ENCODE data around the gene TNIP2. TPM values are rescaled to one million over a fixed set of nuclear protein-coding genes. Genes with fewer than 3 reads are reported as not detected.
"Not testable (repeated sequence)": the region's sequence is repeated elsewhere in the genome, so short reads cannot be mapped to it uniquely, and the experiment has no call there.

Gene TNIP2
- total and polyA plus RNA-seq, 9 donors, result 6.4 to 43.2 (median 30.5) TPM

DNA sequence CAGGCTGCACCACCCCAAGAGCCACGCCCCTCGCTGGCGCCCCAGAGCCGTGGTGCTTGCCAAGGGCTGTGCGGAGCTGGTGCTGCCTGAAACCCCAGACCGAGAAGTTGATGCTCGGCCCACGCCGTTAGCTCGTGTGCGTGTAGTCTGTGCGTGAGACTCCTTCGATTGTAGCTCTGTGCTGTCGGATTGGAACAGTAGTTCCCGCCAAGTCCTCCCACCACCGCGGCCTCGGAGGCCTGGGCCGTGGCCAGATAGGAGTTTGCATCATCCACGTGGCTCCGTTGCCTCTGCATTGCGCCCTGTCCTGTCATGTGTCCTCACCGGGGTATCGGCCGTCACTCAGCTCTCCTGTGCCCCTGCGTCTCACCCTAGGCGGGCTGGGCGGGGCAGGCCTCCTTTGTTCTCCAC lies 24.2 kb downstream of the TNIP2 start:
- DNase-seq, result peak in 2 of 5 donors; percentile 21 to 37
- WGBS, 3 donors, result 82 to 88% (median 85%) methylated on average over 28 of the region's 28 CpGs
- H3K27ac ChIP-seq, result no peak overlapping the region

DNA sequence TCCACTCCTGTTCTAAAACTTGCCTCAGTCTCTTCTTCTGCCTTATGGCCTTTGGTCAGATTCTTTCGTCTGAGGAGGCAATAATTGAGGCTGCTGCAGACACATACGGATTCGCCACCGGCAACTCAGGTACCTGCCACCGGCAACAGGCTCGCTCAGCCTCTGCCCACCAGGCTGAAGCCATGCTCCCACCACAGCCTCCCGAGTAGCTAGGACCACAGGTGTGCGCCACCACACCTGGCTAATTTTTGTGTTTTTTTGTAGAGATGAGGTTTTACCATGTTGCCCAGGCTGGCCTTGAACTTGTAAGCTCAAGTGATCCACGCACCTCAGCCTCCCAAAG lies 26.6 kb downstream of the TNIP2 start:
- intact Hi-C loops (cut with DNase I), result no loop called here
- peak in 2 of 5 donors; percentile 6 to 24 for DNase-seq
- H3K36me3 ChIP-seq, result no peaks in the 10 kb centered on the region
- WGBS, 3 donors, result 95 to 96% (median 96%) methylated on average over 9 of the region's 9 CpGs
- TF ChIP-seq EP300 (IDR thresholded peaks at IDR 0.05) (no peak), POLR2A (IDR thresholded peaks at IDR 0.05) (no peak)
- TF ChIP-seq, protein P1, sequence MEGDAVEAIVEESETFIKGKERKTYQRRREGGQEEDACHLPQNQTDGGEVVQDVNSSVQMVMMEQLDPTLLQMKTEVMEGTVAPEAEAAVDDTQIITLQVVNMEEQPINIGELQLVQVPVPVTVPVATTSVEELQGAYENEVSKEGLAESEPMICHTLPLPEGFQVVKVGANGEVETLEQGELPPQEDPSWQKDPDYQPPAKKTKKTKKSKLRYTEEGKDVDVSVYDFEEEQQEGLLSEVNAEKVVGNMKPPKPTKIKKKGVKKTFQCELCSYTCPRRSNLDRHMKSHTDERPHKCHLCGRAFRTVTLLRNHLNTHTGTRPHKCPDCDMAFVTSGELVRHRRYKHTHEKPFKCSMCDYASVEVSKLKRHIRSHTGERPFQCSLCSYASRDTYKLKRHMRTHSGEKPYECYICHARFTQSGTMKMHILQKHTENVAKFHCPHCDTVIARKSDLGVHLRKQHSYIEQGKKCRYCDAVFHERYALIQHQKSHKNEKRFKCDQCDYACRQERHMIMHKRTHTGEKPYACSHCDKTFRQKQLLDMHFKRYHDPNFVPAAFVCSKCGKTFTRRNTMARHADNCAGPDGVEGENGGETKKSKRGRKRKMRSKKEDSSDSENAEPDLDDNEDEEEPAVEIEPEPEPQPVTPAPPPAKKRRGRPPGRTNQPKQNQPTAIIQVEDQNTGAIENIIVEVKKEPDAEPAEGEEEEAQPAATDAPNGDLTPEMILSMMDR (IDR thresholded peaks at IDR 0.05), result no peak
- H3K9me3 ChIP-seq, result no peaks in the 10 kb centered on the region
- no peaks in the 10 kb centered on the region for H3K27me3 ChIP-seq
- H3K4me1 ChIP-seq (ENCODE audit: insufficient read depth), result no peaks in the 10 kb centered on the region
- H3K27ac ChIP-seq, result no peak overlapping the region
- H3K4me3 ChIP-seq, result no peak overlapping the region

More for the DNA sequence above, 24.2 kb downstream of the TNIP2 start:
- TF ChIP-seq, protein P1 (IDR thresholded peaks at IDR 0.05), result no peak
- TF ChIP-seq EP300 (IDR thresholded peaks at IDR 0.05), result no peak
- TF ChIP-seq POLR2A (IDR thresholded peaks at IDR 0.05), result no peak
- Histone ChIP-seq H3K4me1 (ENCODE audit: insufficient read depth) (no peaks in the 10 kb centered on the region), H3K4me3 (no peak overlapping the region), H3K27me3 (no peaks in the 10 kb centered on the region), H3K36me3 (no peaks in the 10 kb centered on the region), H3K9me3 (no peaks in the 10 kb centered on the region)
- intact Hi-C loops (cut with DNase I), result no loop called here

DNA sequence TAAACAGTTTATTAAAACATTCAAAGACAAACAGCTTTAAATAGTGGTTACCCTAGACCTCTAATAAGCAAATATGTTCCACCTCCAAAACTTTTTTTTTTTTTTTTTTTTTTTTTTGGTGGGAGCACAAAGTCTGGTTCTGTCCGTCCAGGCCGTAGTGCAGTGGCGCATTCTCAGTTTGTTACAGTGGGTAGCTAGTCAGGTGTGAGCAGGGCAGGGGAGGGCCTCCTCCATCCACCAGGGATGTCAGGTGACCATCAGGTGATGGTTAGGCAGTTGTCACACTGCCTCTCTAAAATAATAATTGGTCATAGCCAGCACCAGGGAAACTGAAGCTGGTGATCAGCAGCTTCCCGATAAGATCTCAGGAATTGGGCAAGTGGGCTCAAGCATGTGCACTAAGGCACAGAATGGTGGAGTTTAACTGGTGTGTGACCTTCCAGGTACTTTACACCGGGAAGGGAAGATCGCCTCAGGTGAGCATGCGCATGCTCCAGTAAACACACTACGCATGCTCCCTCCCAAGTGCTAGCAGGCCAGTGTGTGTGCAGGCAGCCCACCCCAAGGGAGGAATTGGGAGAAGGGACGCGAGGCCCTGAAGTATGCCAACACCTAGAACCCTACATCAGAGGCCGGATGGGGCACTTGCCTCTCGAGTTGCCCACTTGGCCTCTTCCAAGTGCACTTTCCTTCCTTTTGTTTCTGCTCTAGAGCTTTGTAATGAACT lies 27.2 kb downstream of the TNIP2 start:
- Histone ChIP-seq H3K36me3 (no peaks in the 10 kb centered on the region), H3K4me1 (ENCODE audit: insufficient read depth) (no peaks in the 10 kb centered on the region), H3K9me3 (no peaks in the 10 kb centered on the region), H3K4me3 (no peak overlapping the region), H3K27ac (no peak overlapping the region), H3K27me3 (no peaks in the 10 kb centered on the region)
- WGBS, 3 donors, result 93 to 96% (median 96%) methylated on average over 12 of the region's 12 CpGs
- intact Hi-C loops (cut with DNase I), result no loop called here
- peak in 2 of 5 donors; percentile 11 to 21 for DNase-seq
- no peak for TF ChIP-seq EP300 (IDR thresholded peaks at IDR 0.05)
- no peak for TF ChIP-seq POLR2A (IDR thresholded peaks at IDR 0.05)
- TF ChIP-seq, protein P1 (IDR thresholded peaks at IDR 0.05), result no peak

DNA sequence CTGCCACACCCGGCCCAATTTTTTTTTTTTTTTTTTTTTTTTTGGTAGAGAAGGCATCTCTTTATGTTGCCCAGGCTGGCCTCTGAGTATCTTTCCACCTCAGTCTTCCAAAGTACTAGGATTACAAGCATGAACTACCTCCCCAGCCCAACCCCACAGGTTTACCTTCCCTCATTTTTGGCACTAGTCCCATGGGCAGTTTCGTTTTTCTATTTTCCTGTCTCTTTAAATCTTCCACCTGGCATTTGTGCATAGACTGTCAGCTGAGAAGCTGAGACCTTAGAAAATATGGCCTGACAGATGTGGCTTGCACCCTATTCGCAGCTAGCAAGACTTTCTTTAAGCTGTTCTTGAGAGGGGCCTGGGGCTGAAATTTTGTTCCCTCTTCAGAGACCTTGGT lies 27.9 kb downstream of the TNIP2 start:
- TF ChIP-seq, protein P1 (IDR thresholded peaks at IDR 0.05), result no peak
- TF ChIP-seq EP300 (IDR thresholded peaks at IDR 0.05), result no peak
- TF ChIP-seq POLR2A (IDR thresholded peaks at IDR 0.05), result no peak
- H3K27me3 ChIP-seq, result no peaks in the 10 kb centered on the region
- DNase-seq, result no peak
- H3K9me3 ChIP-seq, result no peaks in the 10 kb centered on the region
- no peak overlapping the region for H3K27ac ChIP-seq
- no peak overlapping the region for H3K4me3 ChIP-seq
- intact Hi-C loops (cut with DNase I), result no loop called here
- H3K4me1 ChIP-seq (ENCODE audit: insufficient read depth), result no peaks in the 10 kb centered on the region
- 70 to 81% (median 74%) methylated on average over 3 of the region's 3 CpGs for WGBS, 3 donors
- H3K36me3 ChIP-seq, result no peaks in the 10 kb centered on the region

DNA sequence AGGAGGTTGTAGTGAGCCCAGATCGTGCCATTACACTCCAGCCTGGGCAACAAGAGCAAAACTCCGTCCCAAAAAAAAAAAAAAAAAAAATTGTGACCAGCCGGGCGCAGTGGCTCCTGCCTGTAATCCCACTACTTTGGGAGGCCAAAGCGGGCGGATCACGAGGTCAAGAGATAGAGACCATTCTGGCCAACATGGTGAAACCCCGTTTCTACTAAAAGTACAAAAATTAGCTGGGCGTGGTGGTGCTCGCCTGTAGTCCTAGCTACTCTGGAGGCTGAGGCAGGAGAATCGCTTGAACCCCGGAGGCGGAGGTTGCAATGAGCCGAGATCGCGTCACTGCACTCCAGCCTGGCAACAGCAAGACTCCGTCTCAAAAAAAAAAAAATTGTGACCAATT lies 29.3 kb downstream of the TNIP2 start:
- H3K27me3 ChIP-seq; H3K27ac ChIP-seq; H3K9me3 ChIP-seq; H3K4me1 ChIP-seq (ENCODE audit: insufficient read depth); H3K4me3 ChIP-seq; H3K36me3 ChIP-seq; intact Hi-C loops (cut with DNase I): not testable (repeated sequence)
- WGBS, 3 donors, result 93 to 97% (median 96%) methylated on average over 17 of the region's 17 CpGs
- DNase-seq, result peak in 2 of 5 donors; percentile 3 to 7

Data from ovary (tissue), 9 donors.